Stomach (tissue), 9 donors: ENCODE data around the gene SEC11A. TPM values are rescaled to one million over a fixed set of nuclear protein-coding genes. Genes with fewer than 3 reads are reported as not detected.
A peak's percentile ranks its signal among the peaks of the same experiment; 100 is the strongest.

ENCODE experiments used
- DNase-seq, 2 donors: peaks; one replicate each; pipeline versions ENCODE4 v3.0.0 to v3.0.0-alpha.2; 2013 to 2019
- H3K27ac ChIP-seq, 5 donors: fragments of 200-600 bp in 4 of 5; sonication (generic) in 4 of 5; one replicate each; pipeline ENCODE4 v1.5.1; 2013 to 2019; ENCODE audit warnings: mild to moderate bottlenecking in 1 of 5, moderate library complexity in 1 of 5
- H3K27me3 ChIP-seq, 3 donors: fragments of 200-600 bp; sonication (generic); one replicate each; pipeline ENCODE4 v1.5.1; 2017 to 2019; ENCODE audit warnings: mixed run types in 1 of 3
- H3K36me3 ChIP-seq, 4 donors: fragments of 200-600 bp; sonication (generic); 1 replicate in 3 of 4; 2 replicates in 1 of 4; pipeline ENCODE4 v1.5.1; 2016 to 2019
- H3K4me1 ChIP-seq, 4 donors: fragments of 200-600 bp; sonication (generic); one replicate each; pipeline ENCODE4 v1.5.1; 2016 to 2019
- H3K4me3 ChIP-seq, 4 donors: fragments of 200-600 bp; sonication (generic) in 3 of 4; one replicate each; pipeline ENCODE4 v1.5.1; 2016 to 2019; ENCODE audit warnings: mild to moderate bottlenecking in 1 of 4
- H3K9me3 ChIP-seq, 4 donors: fragments of 200-600 bp; sonication (generic); one replicate each; pipeline ENCODE4 v1.5.1; 2016 to 2019
- CTCF ChIP-seq, 7 experiments: fragments of 450-650 bp in 4 of 7; fragments of 200-600 bp in 3 of 7; sonication (generic) in 3 of 7; IDR thresholded peaks; one replicate each; pipeline ENCODE4 v1.5.1; 2016 to 2019; ENCODE audit warnings: antibody characterized with exemption in 7 of 7, control low read depth in 2 of 7, mild to moderate bottlenecking in 1 of 7
- EP300 ChIP-seq: sonication (generic); formaldehyde crosslinking; IDR thresholded peaks from one replicate; pipeline ENCODE4 v1.6.1; 2017; ENCODE audit warnings: antibody characterized with exemption
- POLR2A ChIP-seq, 4 donors: fragments of 450-650 bp; IDR thresholded peaks; one replicate each; pipeline ENCODE4 v1.6.1; 2016; ENCODE audit warnings: antibody characterized with exemption in 4 of 4, control low read depth in 2 of 4, mild to moderate bottlenecking in 1 of 4, moderate library complexity in 1 of 4
- POLR2AphosphoS5 ChIP-seq, 3 donors: sonication (generic); formaldehyde crosslinking; IDR thresholded peaks; one replicate each; pipeline ENCODE4 v1.6.1; 2016; ENCODE audit warnings: antibody characterized with exemption in 3 of 3
- WGBS, 5 donors: extraction: QIAGEN DNeasy Blood & Tissue Kit in 3 of 5; methylation state at CpG; one replicate each; pipeline versions ENCODE4 v1.1.5 to v1.1.7; 2013 to 2018; 5-methylcytosine and 5-hydroxymethylcytosine counted together
- intact Hi-C: fragments of 100-400 bp; cut with DNase I; formaldehyde crosslinking; loops from one replicate; pipeline ENCODE4 v1.15.1; 2023; ENCODE audit warnings: low total_unique reads
- polyA plus RNA-seq, 3 donors: library from polyadenylated mRNA; stranded (reverse); fragments of 200-250 nt; gene quantifications; one replicate each; pipeline ENCODE4 v1.2.3, GENCODE V29; 2013
- total RNA-seq, 5 donors: library from RNA; depleted of rRNA; stranded (reverse); fragments of >200 nt; gene quantifications; one replicate each; pipeline versions ENCODE4 v1.1.0 to v1.2.3, GENCODE V29; 2014 to 2016
- donor health status: healthy with polysubstance abuse.
- donor health status: Bipolar disorder and iron deficiency.
- donor health status: healthy.

SEC11A gene
- total and polyA plus RNA-seq, 8 donors, result 24.3 to 186 (median 101) TPM

- WGBS, 5 donors, result 77 to 93% (median 85%) methylated on average over 2 of the region's 2 CpGs
- no peak overlapping the region for H3K4me3 ChIP-seq
- peaks cover 0 to 3% (median under 1%) of the 10 kb centered on the region in 4 donors for H3K4me1 ChIP-seq
- DNase-seq, result no peak
- peak overlapping the region in 1 of 5 donors; percentile 14 for H3K27ac ChIP-seq
- H3K9me3 ChIP-seq, result peaks cover 15 to 27% (median 19%) of the 10 kb centered on the region in 4 donors
- TF ChIP-seq POLR2AphosphoS5 (IDR thresholded peaks at IDR 0.05), result no peak
- no peak for TF ChIP-seq EP300
- TF ChIP-seq POLR2A (IDR thresholded peaks at IDR 0.05), result no peak
- TF ChIP-seq CTCF (IDR thresholded peaks at IDR 0.05), result no peak
- H3K27me3 ChIP-seq, result no peaks in the 10 kb centered on the region
- peaks cover 21 to 67% (median 43%) of the 10 kb centered on the region in 4 donors for H3K36me3 ChIP-seq
- intact Hi-C loops, result no loop called here
These were observed 90.8 kb downstream of the SEC11A start for GRCh38 chr15:84625123-84625522.

- WGBS, 5 donors, result 82 to 90% (median 89%) methylated on average over 6 to 7 of the region's 7 CpGs
- H3K4me1 ChIP-seq, result no peaks in the 10 kb centered on the region
- peaks cover 15 to 30% (median 19%) of the 10 kb centered on the region in 4 donors for H3K9me3 ChIP-seq
- no peak overlapping the region for H3K4me3 ChIP-seq
- intact Hi-C loops, result no loop called here
- H3K27ac ChIP-seq, result peak overlapping the region in 1 of 5 donors; percentile 14
- H3K27me3 ChIP-seq, result no peaks in the 10 kb centered on the region
- TF ChIP-seq CTCF (IDR thresholded peaks at IDR 0.05) (no peak), EP300 (no peak)
- no peak for DNase-seq
- H3K36me3 ChIP-seq, result peaks cover 21 to 72% (median 43%) of the 10 kb centered on the region in 4 donors
These were observed 91.6 kb downstream of the SEC11A start for GRCh38 chr15:84624359-84624758.

- TF ChIP-seq EP300 (no peak), CTCF (IDR thresholded peaks at IDR 0.05) (no peak), POLR2AphosphoS5 (IDR thresholded peaks at IDR 0.05) (no peak), POLR2A (IDR thresholded peaks at IDR 0.05) (no peak)
- intact Hi-C loops, result no loop called here
- DNase-seq, result no peak
These were observed 94.5 kb downstream of the SEC11A start for GRCh38 chr15:84621358-84621979.

GRCh38 chr15:84620626-84621025 lies 95.3 kb downstream of the SEC11A start:
- no peak for DNase-seq

More at GRCh38 chr15:84621358-84621979, 94.5 kb downstream of the SEC11A start:
- H3K4me1 ChIP-seq, result peaks cover 0 to 7% (median 2%) of the 10 kb centered on the region in 4 donors
- H3K27me3 ChIP-seq, result no peaks in the 10 kb centered on the region
- H3K36me3 ChIP-seq, result peaks cover 21 to 62% (median 43%) of the 10 kb centered on the region in 4 donors
- H3K4me3 ChIP-seq, result no peak overlapping the region
- no peak overlapping the region for H3K27ac ChIP-seq
- 95 to 100% (median 98%) methylated on average over 15 to 17 of the region's 17 CpGs for WGBS, 5 donors
- peaks cover 15 to 30% (median 19%) of the 10 kb centered on the region in 4 donors for H3K9me3 ChIP-seq

More at GRCh38 chr15:84620626-84621025, 95.3 kb downstream of the SEC11A start:
- Histone ChIP-seq H3K27ac (no peak overlapping the region), H3K27me3 (no peaks in the 10 kb centered on the region), H3K9me3 (peaks cover 15 to 30% (median 19%) of the 10 kb centered on the region in 4 donors), H3K4me3 (no peak overlapping the region), H3K4me1 (peaks cover 0 to 10% (median 2%) of the 10 kb centered on the region in 4 donors), H3K36me3 (peaks cover 21 to 53% (median 40%) of the 10 kb centered on the region in 4 donors)
- WGBS, 5 donors, result 96 to 99% (median 97%) methylated on average over 8 of the region's 8 CpGs
- TF ChIP-seq EP300 (no peak), POLR2AphosphoS5 (IDR thresholded peaks at IDR 0.05) (no peak), POLR2A (IDR thresholded peaks at IDR 0.05) (no peak), CTCF (IDR thresholded peaks at IDR 0.05) (no peak)
- intact Hi-C loops, result no loop called here

Other genes starting within 250 kb of the SEC11A start
- 10 to 100 TPM in 2 of 5 donors, 1 to 10 TPM in 3; 1.2 to 28.1 (median 7.3) TPM for gene ZSCAN2, start 115.1 kb downstream of the SEC11A start, total RNA-seq
- 1 to 10 TPM; 3.0 to 8.5 (median 5.7) TPM for gene ZSCAN2, start 115.1 kb downstream of the SEC11A start, polyA plus RNA-seq
- 10 to 100 TPM; 13.4 to 70.1 (median 37.5) TPM for gene WDR73, start 61.9 kb downstream of the SEC11A start, total RNA-seq
- gene WDR73, start 61.9 kb downstream of the SEC11A start, polyA plus RNA-seq, result 10 to 100 TPM in 2 of 3 donors, 1 to 10 TPM in 1; 9.1 to 15.5 (median 15.4) TPM
- gene NMB, start 57.9 kb downstream of the SEC11A start, total RNA-seq, result 1 to 10 TPM in 1 of 5 donors, not detected in 4; 2.0 TPM
- gene NMB, start 57.9 kb downstream of the SEC11A start, polyA plus RNA-seq, result 1 to 10 TPM; 3.8 to 5.3 (median 4.1) TPM
- gene ZNF592, start 32.5 kb upstream of the SEC11A start, total RNA-seq, result 10 to 100 TPM in 3 of 5 donors, 1 to 10 TPM in 2; 9.7 to 36.8 (median 19.0) TPM
- 1 to 10 TPM; 3.8 to 5.8 (median 5.0) TPM for gene ZNF592, start 32.5 kb upstream of the SEC11A start, polyA plus RNA-seq
- 10 to 100 TPM in 1 of 5 donors, 1 to 10 TPM in 3, under 1 TPM in 1; 0.58 to 17.9 (median 8.1) TPM for gene ALPK3, start 101.2 kb upstream of the SEC11A start, total RNA-seq
- 1 to 10 TPM in 2 of 3 donors, under 1 TPM in 1; 0.76 to 4.7 (median 1.7) TPM for gene ALPK3, start 101.2 kb upstream of the SEC11A start, polyA plus RNA-seq
- gene SLC28A1, start 168.5 kb upstream of the SEC11A start, total RNA-seq, result under 1 TPM in 1 of 5 donors, not detected in 4; 0.92 TPM
- gene SLC28A1, start 168.5 kb upstream of the SEC11A start, polyA plus RNA-seq, result not detected